Rectal smooth muscle tissue (tissue), 1 donor: ENCODE data around the gene SLC16A9.
"Not testable (repeated sequence)": the region's sequence is repeated elsewhere in the genome, so short reads cannot be mapped to it uniquely, and the experiment has no call there.

Experiments
- H3K27ac ChIP-seq: one replicate; pipeline ENCODE4 v1.7.0; 2013; ENCODE audit warnings: low read depth, low read length, inconsistent platforms
- H3K27me3 ChIP-seq: one replicate; pipeline ENCODE4 v1.7.0; 2013; ENCODE audit warnings: low read length; ENCODE audit not compliant: control insufficient read depth, insufficient read depth
- H3K36me3 ChIP-seq: one replicate; pipeline ENCODE4 v1.7.0; 2013; ENCODE audit warnings: low read length; ENCODE audit not compliant: control insufficient read depth, insufficient read depth
- H3K4me1 ChIP-seq: one replicate; pipeline ENCODE4 v1.7.0; 2013; ENCODE audit warnings: low read length; ENCODE audit not compliant: control insufficient read depth, insufficient read depth
- H3K4me3 ChIP-seq: one replicate; pipeline ENCODE4 v1.7.0; 2013; ENCODE audit warnings: low read length
- H3K9ac ChIP-seq: one replicate; pipeline ENCODE4 v1.7.0; 2013; ENCODE audit warnings: low read length

Gene SLC16A9

DNA sequence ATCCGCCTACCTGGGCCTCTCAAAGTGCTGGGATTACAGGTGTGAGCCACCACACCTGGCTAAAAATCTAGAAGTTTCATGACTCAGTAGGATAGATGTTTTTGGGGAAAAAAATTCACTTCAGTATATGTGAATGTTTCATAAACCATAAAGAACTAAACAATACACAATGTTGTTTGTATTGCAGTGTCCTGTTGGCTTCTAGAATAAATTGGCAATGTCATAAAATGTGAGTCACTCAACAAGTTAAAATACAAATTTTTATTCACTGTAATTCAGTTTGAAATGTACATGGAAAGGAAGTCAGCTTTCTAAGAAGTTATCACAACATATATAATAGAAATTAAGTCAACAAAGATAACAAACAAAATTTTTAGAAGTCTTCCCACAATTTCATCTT lies 27.1 kb upstream of the SLC16A9 start:
- H3K27me3 ChIP-seq = no peaks in the 10 kb centered on the region
- H3K36me3 ChIP-seq = no peaks in the 10 kb centered on the region
- no peak overlapping the region for H3K4me3 ChIP-seq
- no peak overlapping the region for H3K9ac ChIP-seq
- no peaks in the 10 kb centered on the region for H3K4me1 ChIP-seq
- H3K27ac ChIP-seq = no peak overlapping the region

DNA sequence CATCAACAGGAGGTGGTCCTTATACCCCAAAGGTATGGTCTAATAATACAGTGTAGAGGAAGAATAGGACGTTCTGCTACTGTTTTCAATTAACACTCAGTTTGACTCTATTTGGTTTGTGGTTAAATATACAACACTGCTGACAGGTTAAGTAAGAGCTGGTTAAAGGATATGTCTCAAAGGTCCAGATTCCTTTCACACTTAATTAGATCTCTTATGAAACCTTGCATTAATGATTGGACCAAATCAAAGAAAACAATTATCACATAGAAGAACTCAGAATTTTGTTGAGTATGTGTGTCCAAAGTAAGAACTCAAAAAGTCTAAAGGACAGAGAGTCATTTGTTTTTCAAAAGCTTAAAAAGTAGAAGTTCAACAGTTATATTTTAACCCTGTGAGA lies 25.6 kb upstream of the SLC16A9 start:
- H3K4me1 ChIP-seq = no peaks in the 10 kb centered on the region
- no peak overlapping the region for H3K27ac ChIP-seq
- H3K36me3 ChIP-seq = no peaks in the 10 kb centered on the region
- H3K9ac ChIP-seq = no peak overlapping the region
- H3K27me3 ChIP-seq = no peaks in the 10 kb centered on the region
- no peak overlapping the region for H3K4me3 ChIP-seq

DNA sequence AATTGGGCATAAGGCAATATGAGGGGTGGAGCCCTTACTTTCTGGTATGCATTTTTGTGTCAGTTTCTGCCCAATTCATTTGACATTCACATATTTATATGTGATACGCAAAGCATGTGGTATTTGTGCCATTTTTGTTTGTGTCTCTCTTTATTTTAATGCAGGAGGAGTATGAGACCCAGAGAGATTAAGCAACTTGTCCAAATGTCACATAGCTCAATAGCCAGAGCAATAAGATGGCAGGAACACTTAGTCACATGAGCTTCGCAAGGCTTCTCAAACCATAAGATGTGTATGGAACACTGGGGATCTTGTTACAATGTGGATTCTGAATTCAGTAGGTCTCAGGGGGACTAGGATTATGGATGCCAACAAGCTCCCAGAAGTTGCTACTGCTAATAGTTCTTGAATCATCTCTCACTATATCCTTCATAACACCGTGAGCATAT lies 24.4 kb upstream of the SLC16A9 start:
- Histone ChIP-seq H3K9ac (no peak overlapping the region), H3K27ac (no peak overlapping the region), H3K4me3 (no peak overlapping the region)

DNA sequence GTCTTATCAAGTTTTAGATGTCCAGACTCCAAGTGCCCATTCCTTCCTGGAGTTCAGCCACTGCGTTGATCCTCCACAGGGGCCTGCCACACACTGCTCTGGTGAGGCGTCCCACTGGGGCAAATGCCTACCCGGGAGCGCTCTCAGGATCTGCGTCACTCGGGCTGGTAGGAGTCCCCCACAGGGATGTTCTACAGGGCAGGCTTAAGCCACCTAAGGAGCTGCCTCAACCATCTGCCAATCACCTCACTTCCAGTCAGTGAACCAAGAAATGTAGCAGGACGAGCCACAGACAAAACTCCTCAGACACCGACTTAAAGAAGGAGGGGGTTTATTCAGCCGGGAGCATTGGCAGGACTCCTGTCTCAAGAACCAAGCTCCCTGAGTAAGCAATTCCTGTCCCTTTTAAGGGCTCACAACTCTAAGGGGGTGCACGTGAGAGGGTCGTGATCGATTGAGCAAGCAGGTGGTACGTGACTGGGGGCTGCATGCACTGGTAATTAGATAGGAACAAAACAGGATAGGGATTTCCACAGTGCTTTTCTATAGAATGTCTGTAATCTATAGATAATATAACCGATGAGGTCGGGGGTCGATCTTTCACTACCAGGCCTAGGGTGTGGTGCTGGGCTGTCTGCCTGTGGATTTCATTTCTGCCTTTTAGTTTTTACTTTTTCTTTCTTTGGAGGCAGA lies 23.8 kb upstream of the SLC16A9 start:
- H3K27ac ChIP-seq, H3K36me3 ChIP-seq, H3K4me3 ChIP-seq, H3K4me1 ChIP-seq, H3K27me3 ChIP-seq, H3K9ac ChIP-seq: not testable (repeated sequence)

More for the DNA sequence above, 24.4 kb upstream of the SLC16A9 start:
- Histone ChIP-seq H3K36me3 (no peaks in the 10 kb centered on the region), H3K27me3 (no peaks in the 10 kb centered on the region), H3K4me1 (no peaks in the 10 kb centered on the region)

DNA sequence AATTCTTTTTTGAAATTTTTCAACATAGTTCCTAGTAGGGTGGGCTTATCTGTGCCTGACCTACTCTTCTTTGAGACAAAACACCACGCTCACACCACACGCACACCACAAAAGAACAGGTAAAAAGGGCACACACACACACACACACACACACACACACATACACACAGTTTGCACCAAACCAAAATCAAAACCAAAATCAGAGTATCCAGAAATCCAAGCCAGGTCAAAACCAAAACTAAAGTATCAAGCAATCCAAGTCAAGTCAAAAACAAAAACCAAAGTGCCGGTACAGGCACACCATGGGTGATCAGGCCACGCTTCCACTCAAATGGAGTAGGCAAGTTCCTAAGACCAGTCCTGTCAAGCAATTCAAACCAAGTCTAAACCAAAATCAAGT lies 23.2 kb upstream of the SLC16A9 start:
- H3K27me3 ChIP-seq, H3K4me1 ChIP-seq, H3K36me3 ChIP-seq, H3K9ac ChIP-seq, H3K4me3 ChIP-seq, H3K27ac ChIP-seq: not testable (repeated sequence)

DNA sequence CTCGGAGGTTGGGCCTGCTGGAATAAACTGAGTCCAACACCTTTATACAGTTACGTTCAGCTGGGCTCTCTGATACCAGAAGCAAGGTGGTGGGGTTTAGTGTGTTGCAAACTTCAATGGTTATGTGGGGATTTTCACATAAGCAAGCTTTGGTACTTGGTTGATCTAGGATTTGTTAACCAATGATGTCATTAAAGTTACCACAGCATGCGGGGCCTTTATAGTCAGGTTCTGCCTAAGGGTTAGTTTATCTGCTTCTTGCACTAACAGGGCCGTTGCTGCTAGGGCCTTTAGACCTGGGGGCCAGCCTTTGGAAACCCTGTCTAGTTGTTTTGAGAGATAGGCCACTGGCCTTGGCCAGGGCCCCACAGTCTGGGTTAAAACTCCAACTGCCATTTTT lies 19.5 kb upstream of the SLC16A9 start:
- not testable (repeated sequence) for H3K36me3 ChIP-seq, H3K4me1 ChIP-seq, H3K4me3 ChIP-seq, H3K27me3 ChIP-seq, H3K9ac ChIP-seq, H3K27ac ChIP-seq

DNA sequence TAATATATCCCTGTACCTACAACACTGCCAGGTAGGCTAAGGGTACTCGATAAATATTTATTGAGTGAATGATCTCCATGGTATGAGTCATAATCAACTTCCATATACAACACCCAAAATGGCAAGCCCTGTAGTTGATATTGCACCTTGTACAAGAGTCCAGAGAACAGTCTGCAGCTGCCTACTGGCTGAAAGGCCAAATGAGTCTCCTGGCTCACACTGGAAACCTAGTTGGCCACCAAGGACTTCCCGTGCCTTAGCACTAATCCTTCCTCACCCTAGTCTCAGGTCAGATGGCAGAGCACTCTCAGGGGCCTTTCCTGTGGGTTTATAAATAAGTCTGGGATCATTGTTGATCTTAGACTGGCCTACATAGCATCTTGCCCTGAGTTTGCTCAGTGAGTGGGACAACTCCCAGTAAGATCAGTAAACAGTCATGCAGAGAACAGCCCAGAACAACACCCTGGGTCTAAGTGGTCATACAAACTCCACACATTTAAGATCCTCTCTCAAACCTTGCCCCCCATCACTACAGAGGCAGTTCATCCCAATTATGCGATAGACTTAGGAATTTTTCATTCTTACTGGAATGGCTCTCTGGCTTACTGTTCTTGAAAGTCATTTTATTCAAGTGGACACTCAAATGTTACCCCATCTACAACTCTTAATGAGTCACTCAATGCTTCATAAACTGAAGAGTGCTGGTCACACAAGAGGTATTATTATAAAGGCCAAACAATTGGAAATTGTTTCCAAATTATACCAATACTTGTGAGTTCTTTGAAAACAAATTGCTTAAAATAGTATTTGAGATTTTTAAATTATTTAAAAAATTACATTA lies 14.7 kb upstream of the SLC16A9 start:
- no peak overlapping the region for H3K27ac ChIP-seq
- H3K4me1 ChIP-seq = no peaks in the 10 kb centered on the region
- no peak overlapping the region for H3K4me3 ChIP-seq
- H3K9ac ChIP-seq = no peak overlapping the region
- H3K27me3 ChIP-seq = no peaks in the 10 kb centered on the region
- no peaks in the 10 kb centered on the region for H3K36me3 ChIP-seq

DNA sequence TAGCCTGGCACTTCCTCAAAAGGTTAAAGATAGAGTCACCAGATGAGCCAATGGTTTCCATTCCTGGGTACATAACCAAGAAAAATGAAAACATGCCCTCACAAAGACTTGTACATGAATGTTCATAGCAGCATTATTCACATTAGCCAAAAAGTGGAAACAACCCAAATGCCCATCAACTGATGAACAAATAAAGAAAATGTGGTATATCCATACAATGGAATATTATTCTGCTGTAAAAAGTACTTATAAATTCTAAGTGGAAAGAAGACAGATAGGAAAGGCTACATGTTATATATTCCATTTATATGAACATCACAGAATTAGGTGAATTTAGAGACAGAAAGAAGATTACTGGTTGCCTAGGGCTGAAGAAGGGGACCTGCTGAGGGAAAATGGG lies 10.7 kb upstream of the SLC16A9 start:
- Histone ChIP-seq H3K36me3 (no peaks in the 10 kb centered on the region), H3K4me3 (no peak overlapping the region), H3K9ac (no peak overlapping the region), H3K27me3 (no peaks in the 10 kb centered on the region), H3K4me1 (no peaks in the 10 kb centered on the region), H3K27ac (no peak overlapping the region)

DNA sequence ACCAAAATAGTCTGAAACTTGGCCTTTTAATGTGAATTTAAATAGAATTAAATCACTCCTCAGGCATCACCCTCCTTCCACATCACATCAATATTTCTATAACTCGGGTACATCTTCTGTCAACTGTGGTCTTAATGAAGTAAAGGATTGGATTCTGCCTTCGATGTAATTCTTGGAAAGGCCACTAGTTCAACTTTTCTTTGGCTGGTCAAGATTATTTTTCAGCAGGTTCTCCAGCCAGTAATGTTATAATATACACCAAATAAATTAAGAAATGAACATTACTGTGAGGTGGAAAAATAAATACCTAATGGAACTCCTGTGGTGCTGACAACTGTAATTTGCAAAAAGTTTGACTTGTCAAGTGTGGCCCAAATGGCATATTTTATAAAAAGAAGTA lies 9.7 kb upstream of the SLC16A9 start:
- no peak overlapping the region for H3K4me3 ChIP-seq
- no peak overlapping the region for H3K27ac ChIP-seq
- H3K9ac ChIP-seq = no peak overlapping the region
- no peaks in the 10 kb centered on the region for H3K36me3 ChIP-seq
- no peaks in the 10 kb centered on the region for H3K27me3 ChIP-seq
- no peaks in the 10 kb centered on the region for H3K4me1 ChIP-seq

DNA sequence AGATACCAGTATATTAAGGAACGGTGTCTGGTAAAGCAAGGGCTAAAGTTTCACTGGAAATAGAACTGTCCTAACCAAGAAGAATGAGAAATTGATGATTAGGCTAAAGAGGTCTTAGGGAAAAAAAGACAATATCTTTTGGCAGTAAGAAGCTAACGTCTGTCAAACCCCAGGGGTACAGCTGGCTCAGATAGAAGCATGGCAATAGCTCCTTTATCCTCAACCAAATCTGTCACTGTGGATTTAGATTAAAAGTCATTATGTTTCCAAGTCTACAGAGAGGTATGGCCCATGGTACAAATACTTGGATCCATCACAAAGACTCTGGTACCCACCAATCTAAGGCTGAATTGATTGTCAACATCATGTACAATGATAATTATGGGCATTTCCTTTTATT lies 8.6 kb upstream of the SLC16A9 start:
- Histone ChIP-seq H3K4me1 (no peaks in the 10 kb centered on the region), H3K27me3 (no peaks in the 10 kb centered on the region), H3K36me3 (no peaks in the 10 kb centered on the region), H3K27ac (no peak overlapping the region), H3K9ac (no peak overlapping the region), H3K4me3 (no peak overlapping the region)

DNA sequence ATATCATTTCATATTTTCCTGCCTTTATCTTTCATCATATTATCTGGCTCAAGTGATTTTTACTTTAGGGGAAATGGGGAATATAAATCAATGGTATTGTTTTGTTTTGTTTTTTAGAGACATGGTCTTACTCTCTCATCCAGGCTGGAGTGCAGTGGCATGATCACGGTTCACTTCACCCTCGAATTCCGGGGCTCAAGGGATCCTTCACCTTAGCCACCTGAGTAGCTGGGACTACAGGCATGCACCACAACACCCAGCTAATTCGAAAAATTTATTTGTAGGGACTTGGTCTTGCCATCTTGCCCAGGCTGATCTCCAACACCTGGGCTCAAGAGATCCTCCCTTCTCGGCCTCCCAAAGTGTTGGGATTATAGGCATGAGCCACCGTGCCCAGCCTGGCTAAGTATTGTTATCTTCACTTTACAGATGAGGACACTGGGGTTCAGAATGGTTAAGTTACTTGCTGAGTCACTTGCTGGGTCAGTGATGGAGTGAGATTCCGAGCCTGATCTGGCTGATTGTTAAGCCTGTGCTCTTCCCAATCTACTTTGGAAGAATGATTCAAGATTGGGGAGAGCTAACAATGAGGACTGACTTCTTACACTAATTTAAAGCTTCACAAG lies 3.7 kb upstream of the SLC16A9 start:
- Histone ChIP-seq H3K36me3 (no peaks in the 10 kb centered on the region), H3K9ac (no peak overlapping the region), H3K27ac (no peak overlapping the region)

DNA sequence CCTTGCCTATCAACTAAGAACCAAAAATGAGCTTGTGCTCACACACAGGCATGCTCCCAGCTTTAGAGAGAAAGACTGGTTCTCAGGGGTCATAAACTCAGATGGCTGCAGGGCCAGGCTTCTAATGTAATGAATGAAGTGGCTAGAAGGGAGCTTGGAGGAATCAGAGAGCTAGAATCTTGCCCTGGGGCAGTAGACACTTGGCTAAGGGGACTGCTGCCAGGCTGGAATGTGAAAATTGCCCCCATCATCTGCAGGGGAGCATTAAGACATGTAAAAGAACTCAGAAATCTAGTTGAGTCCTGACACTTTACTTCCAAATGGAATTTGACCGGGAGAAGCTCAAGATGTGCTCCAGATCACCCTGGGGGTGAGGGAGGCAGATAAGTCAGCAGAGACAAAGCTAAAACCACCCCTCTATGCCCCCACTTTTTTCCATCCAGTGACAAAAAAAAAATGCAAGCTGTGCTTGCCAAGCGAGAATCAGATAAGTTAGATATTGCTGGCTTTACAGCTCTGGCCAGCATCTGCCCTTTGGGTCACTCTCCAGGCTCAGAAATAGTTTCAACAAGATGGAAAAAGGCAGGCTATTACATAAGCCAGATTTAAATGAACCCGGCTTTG lies 2.3 kb upstream of the SLC16A9 start:
- no peak overlapping the region for H3K27ac ChIP-seq
- H3K4me3 ChIP-seq = no peak overlapping the region
- H3K27me3 ChIP-seq = no peaks in the 10 kb centered on the region
- H3K4me1 ChIP-seq = no peaks in the 10 kb centered on the region
- H3K36me3 ChIP-seq = no peaks in the 10 kb centered on the region
- no peak overlapping the region for H3K9ac ChIP-seq

More for the DNA sequence above, 3.7 kb upstream of the SLC16A9 start:
- Histone ChIP-seq H3K4me1 (no peaks in the 10 kb centered on the region), H3K4me3 (no peak overlapping the region), H3K27me3 (no peaks in the 10 kb centered on the region)
